GM19452 (cell line): ENCODE data around the gene SEMA3D.

Source experiments
- ATAC-seq: cut with Tn5 transposase; IDR thresholded peaks from one replicate; pipeline ENCODE4 v1.9.1; 2021; ENCODE audit not compliant: unreplicated experiment

The SEMA3D gene

DNA sequence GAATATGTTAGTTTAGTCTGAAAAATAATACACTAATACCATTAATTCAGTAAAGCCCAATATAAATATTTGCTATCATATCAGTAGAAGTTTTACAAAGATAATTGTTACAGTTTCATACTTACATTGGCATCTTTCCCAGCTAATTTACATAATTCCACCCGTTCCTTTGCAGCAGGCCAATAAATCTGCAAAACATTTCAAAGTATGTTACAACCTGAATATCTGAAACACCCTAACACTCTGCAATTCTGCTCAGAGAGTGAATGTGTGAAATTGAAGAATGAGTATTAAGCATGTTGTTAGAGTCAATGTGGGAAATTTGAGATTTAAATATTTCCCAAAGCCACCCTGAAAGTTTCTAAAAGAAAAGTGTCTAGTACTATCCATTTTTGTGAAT lies 105.5 kb downstream of the SEMA3D start:
- no peak for ATAC-seq

DNA sequence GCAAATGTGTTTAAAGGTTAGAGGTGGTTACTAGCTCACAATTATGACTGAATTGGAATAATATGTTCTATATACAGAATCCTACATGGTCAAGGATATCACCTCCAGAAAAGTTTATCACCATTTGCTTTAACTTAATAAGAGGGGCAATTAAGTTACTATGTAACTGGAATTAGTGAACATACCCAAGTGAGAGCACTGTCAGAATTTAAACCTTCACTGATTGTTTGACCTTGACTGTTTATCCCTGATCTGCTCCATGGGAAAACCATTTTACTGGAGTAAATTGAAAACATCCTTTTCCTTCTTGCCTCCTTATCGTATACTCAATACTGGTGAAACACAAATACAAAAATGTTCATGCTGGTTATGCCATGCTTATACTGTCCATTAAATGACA lies 107.4 kb downstream of the SEMA3D start:
- no peak for ATAC-seq

DNA sequence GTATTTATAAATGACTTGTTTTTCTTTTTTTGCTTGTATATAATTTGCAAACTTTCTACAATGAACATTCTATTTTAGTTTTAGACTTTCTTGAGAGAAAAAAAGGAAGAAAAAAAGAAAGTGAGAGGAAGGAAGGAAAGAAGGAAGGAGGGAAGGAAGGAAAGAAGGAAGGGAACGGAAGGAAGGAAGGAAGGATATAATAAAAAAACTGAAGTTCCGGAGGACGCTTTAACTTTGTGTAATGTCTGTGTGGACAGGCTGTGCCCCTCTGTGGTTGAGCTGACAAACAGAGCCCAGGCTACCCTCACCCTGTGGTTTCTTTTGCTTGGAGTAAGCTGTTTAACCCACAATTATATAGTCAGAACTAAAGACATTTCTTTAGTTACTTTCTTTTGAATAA lies 108.7 kb downstream of the SEMA3D start:
- ATAC-seq: no peak

GRCh38 chr7:85075864-85076263 lies 111.0 kb downstream of the SEMA3D start:
- no peak for ATAC-seq

DNA sequence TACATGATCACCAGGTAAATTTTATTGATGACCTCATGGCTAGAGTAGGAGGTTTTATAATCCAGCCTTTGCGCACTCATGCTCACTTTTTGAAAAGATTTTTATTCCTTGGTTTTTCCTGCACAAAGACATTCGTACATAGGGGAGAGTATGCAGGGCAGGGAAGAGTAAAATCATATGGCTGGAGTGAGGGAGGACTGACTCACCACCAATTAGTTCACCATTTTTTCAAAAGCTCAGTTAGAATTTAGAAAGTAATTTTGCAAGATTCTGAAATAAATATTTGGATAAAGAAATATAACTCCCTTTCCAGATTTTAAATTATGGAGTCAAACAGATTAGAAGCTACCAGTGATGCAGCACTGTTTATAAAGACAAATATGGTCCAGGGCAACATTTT lies 111.9 kb downstream of the SEMA3D start:
- no peak for ATAC-seq

- no peak for ATAC-seq
Observed at GRCh38 chr7:85074016-85074415, 112.8 kb downstream of the SEMA3D start.

DNA sequence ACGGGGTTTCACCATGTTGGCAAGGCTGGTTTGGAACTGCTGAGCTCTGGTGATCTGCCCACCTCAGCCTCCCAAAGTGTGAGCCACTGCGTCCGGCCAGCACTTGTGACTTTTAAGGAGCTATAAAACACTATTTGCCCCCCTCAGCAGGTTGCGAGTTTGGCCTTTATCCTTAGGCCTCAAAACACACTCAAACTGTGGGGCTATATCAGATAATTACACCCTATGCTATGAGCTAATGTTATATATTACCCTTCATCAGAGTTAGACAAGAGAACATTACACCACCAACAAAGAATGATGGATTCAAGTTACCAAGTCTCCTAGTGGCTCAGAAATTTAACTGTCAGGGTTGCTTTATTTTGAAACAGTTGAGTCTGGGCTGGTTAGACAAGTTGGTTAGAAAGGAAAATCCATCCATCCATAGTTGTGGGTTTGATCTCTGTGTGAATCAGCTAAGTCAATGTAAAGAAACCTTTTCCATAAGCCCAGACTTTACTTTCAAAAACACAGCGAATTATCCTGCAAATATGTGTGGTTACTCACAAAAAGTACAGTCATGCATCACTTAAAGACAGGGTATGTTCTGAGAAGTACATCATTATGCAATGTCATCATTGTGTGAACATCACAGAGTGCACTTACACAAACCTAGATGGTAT lies 115.8 kb downstream of the SEMA3D start:
- no peak for ATAC-seq

GRCh38 chr7:85068799-85069198 lies 118.1 kb downstream of the SEMA3D start:
- no peak for ATAC-seq

- ATAC-seq: no peak
Observed at GRCh38 chr7:85067371-85067770, 119.5 kb downstream of the SEMA3D start.

DNA sequence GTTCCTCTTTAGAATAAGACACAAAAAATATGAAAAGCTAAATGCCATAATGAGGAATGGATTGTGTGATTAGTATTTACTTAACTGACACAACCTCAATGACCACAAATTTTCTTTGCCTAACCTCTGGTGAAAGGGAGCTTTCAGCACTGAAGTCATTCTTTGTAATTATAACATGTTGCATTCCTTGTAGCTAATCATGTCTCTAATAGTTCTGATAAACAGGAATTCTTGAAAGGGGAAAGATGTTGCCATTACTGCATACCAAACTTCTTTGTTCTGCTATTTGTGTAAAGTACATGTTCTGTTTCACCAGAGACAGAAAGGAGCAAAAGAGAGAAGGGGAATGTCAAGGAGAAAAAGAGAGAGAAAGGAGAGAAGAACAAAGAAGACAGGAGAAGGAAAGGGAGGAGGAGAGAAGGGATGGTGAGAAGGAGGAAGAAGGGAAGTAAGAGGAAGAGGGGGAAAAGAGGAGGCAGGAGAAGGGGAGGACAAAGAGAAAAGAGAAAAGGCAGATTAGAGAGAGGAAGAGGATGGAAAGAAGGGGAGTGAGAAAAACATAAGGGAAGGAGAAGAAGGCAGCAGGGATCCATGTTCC lies 120.9 kb downstream of the SEMA3D start:
- ATAC-seq: no peak

DNA sequence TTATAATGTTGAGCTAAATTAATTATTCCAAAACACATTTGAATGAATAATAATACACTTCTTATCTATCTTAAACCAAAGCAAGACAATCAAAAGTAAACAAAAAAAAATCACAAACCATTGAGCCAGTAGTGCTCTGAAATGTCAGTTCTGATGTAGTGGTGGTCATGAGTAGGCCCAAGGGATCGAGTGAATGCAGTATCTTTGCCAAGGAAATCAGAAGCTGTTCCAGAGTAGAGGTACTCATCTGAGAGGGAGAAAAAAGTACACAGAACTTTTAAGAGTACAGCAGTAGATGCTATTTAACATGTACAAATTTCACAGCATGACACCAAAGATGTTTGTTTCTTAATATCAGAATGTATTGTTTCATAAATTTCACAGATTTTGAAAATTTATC lies 121.5 kb downstream of the SEMA3D start:
- ATAC-seq: no peak

DNA sequence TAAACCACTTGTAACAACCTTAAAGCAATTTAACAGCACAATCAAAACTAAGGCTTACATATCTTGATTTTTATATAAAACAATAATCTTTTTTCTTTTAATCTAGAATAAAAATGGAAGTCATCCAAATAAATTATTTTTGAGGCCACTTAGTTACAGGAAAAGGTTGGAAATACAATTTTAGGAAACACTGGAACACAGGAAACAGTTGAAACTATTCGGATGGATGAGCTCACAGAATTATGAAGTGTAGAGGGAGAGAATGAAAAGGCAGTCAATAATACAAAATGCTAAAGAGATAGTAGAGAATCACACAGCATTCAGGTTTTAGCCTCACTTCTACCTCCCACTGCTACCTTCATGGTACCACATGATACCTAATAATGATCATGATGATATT lies 124.2 kb downstream of the SEMA3D start:
- ATAC-seq: no peak

DNA sequence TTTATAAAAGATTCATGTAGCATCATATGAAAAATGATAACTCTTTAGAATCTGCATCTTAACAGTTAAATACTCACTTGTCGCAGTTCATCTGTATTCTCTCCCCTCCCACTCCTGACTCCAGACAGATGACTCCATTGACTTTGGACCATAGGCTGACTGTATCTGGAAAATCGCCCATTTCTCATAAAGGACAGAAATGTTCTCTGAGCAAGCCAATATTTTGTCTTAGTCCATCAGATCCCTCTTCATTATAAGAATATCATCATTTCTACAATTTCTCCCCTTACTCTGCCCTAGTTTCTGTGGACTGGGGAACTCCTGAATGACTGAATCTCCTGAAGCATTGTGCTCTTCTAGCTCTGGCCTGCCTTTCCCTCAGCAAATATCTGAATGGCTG lies 125.4 kb downstream of the SEMA3D start:
- ATAC-seq: no peak

- ATAC-seq: no peak
Observed at GRCh38 chr7:85060696-85061095, 126.2 kb downstream of the SEMA3D start.

GRCh38 chr7:85055906-85056305 lies 130.9 kb downstream of the SEMA3D start:
- ATAC-seq: no peak

DNA sequence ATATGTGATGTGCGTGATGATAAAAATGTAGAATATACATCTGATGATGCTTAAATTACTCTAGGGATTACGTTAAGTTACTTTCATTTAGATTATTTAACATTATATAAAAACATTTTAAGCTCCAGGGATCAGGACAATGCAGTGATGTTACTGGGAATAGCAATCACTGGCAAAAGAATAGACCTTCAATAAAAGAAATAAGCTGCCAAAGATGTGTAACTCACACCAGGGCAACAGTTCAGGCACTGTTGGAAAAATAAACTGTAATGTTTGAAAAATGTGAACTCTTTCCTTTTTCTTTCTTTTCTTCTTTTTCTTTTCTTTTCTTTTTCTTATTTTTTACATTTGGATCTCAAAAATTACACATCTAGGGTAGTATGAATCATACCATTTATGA lies 131.7 kb downstream of the SEMA3D start:
- ATAC-seq: no peak

GRCh38 chr7:85054306-85054705 lies 132.6 kb downstream of the SEMA3D start:
- ATAC-seq: no peak

GRCh38 chr7:85052894-85053293 lies 134.0 kb downstream of the SEMA3D start:
- no peak for ATAC-seq

- no peak for ATAC-seq
Observed at GRCh38 chr7:85052056-85052737, 134.7 kb downstream of the SEMA3D start.

DNA sequence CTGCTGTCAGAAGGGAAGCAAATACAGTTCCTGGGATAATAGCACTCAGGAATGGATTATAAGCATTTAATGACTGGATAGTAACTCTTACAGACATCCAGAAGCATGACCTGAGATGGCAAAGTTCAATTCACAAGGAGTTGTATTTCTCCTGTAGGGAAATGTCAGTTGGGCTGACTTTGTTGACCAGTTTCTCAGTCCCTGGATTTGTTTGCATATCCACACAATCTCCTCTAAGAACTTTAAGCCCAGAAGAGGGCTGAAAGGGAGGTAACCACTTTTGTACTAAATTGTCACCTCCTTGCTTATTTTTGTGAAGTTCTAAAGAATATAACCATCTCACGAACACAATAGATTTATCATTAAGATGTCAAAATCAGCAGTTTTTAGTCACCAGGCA lies 140.3 kb downstream of the SEMA3D start:
- ATAC-seq: no peak

- ATAC-seq: no peak
Observed at GRCh38 chr7:85041605-85042216, 145.1 kb downstream of the SEMA3D start.
